Activated CD4-positive, alpha-beta T cell treated with anti-CD3 and anti-CD28 coated beads, Interleukin-2, amount 50 U/mL, for 48 hours (primary cell): ENCODE results near the gene CRYBG3.
"Not testable (repeated sequence)": the region's sequence is repeated elsewhere in the genome, so short reads cannot be mapped to it uniquely, and the experiment has no call there.

ENCODE experiments used
- DNase-seq, 2 experiments: peaks; one replicate each; pipeline ENCODE4 v3.0.0-alpha.2; 2020

Gene CRYBG3

GRCh38 chr3:97821774-97822358 lies at the start of gene CRYBG3:
CRYBG3 (plus strand) TSS chr3:97822011; CDS start chr3:97822207, 196 bp downstream.
- peak; percentile 79 to 82 for DNase-seq

- DNase-seq: no peak
Observed at GRCh38 chr3:97772926-97773325, 48.9 kb upstream of the CRYBG3 start.

GRCh38 chr3:97778152-97778551 lies 43.7 kb upstream of the CRYBG3 start:
- DNase-seq: no peak

GRCh38 chr3:97793420-97794019 lies 28.3 kb upstream of the CRYBG3 start:
- no peak for DNase-seq

- DNase-seq: no peak
Observed at GRCh38 chr3:97795951-97796350, 25.9 kb upstream of the CRYBG3 start.

GRCh38 chr3:97804471-97804870 lies 17.3 kb upstream of the CRYBG3 start:
- no peak for DNase-seq

GRCh38 chr3:97810779-97811390 lies 10.9 kb upstream of the CRYBG3 start:
- DNase-seq: no peak

- DNase-seq: peak; percentile 24 to 41
Observed at GRCh38 chr3:97815149-97815917, 6.5 kb upstream of the CRYBG3 start.

GRCh38 chr3:97816811-97817210 lies 5.0 kb upstream of the CRYBG3 start:
- DNase-seq: no peak

- no peak for DNase-seq
Observed at GRCh38 chr3:97817965-97818364, 3.8 kb upstream of the CRYBG3 start.

- no peak for DNase-seq
Observed at GRCh38 chr3:97820780-97821179, 1.0 kb upstream of the CRYBG3 start.

- DNase-seq: peak; percentile 46 to 60
Observed at GRCh38 chr3:97821287-97821773, 481 bp upstream of the CRYBG3 start.

- DNase-seq: peak; percentile 18 to 24
Observed at GRCh38 chr3:97822359-97822775, 556 bp downstream of the CRYBG3 start.

GRCh38 chr3:97823046-97824004 lies 1.5 kb downstream of the CRYBG3 start:
- DNase-seq: no peak

- DNase-seq: no peak
Observed at GRCh38 chr3:97825101-97825500, 3.3 kb downstream of the CRYBG3 start.

- DNase-seq: no peak
Observed at GRCh38 chr3:97827741-97828471, 6.1 kb downstream of the CRYBG3 start.

- DNase-seq: no peak
Observed at GRCh38 chr3:97829198-97829597, 7.4 kb downstream of the CRYBG3 start.

GRCh38 chr3:97830638-97831037 lies 8.8 kb downstream of the CRYBG3 start:
- no peak for DNase-seq

- no peak for DNase-seq
Observed at GRCh38 chr3:97831140-97831539, 9.3 kb downstream of the CRYBG3 start.

GRCh38 chr3:97833184-97833583 lies 11.4 kb downstream of the CRYBG3 start:
- not testable (repeated sequence) for DNase-seq

GRCh38 chr3:97835761-97836160 lies 13.9 kb downstream of the CRYBG3 start:
- DNase-seq: no peak

GRCh38 chr3:97838393-97838792 lies 16.6 kb downstream of the CRYBG3 start:
- no peak for DNase-seq
